ENCODE measurements around the gene PPP2R2B.

The PPP2R2B gene

GRCh38 chr5:146888351-146888978, 9.9 kb upstream of the PPP2R2B start:
- no peak for DNase-seq (ENCODE audit: low read depth in 2 of 2, low spot score in 1 of 2)

- DNase-seq (ENCODE audit: low read depth in 2 of 2, low spot score in 1 of 2), result no peak
Observed at GRCh38 chr5:146884066-146884626, 5.6 kb upstream of the PPP2R2B start.

- DNase-seq (ENCODE audit: low read depth in 2 of 2, low spot score in 1 of 2), result no peak
Observed at GRCh38 chr5:146883511-146883910, 5.0 kb upstream of the PPP2R2B start.

- no peak for DNase-seq (ENCODE audit: low read depth in 2 of 2, low spot score in 1 of 2)
Observed at GRCh38 chr5:146880966-146881365, 2.4 kb upstream of the PPP2R2B start.

GRCh38 chr5:146877783-146878475, 628 bp downstream of the PPP2R2B start:
- DNase-seq (ENCODE audit: low read depth in 2 of 2, low spot score in 1 of 2), result no peak

GRCh38 chr5:146877178-146877681, 1.3 kb downstream of the PPP2R2B start:
- DNase-seq (ENCODE audit: low read depth in 2 of 2, low spot score in 1 of 2), result no peak

- no peak for DNase-seq (ENCODE audit: low read depth in 2 of 2, low spot score in 1 of 2)
Observed at GRCh38 chr5:146873186-146873917, 5.2 kb downstream of the PPP2R2B start.

- DNase-seq (ENCODE audit: low read depth in 2 of 2, low spot score in 1 of 2), result no peak
Observed at GRCh38 chr5:146872188-146872587, 6.4 kb downstream of the PPP2R2B start.

GRCh38 chr5:146867996-146868708, 10.4 kb downstream of the PPP2R2B start:
- DNase-seq (ENCODE audit: low read depth in 2 of 2, low spot score in 1 of 2), result no peak

GRCh38 chr5:146866263-146866662, 12.3 kb downstream of the PPP2R2B start:
- DNase-seq (ENCODE audit: low read depth in 2 of 2, low spot score in 1 of 2), result no peak

- no peak for DNase-seq (ENCODE audit: low read depth in 2 of 2, low spot score in 1 of 2)
Observed at GRCh38 chr5:146862641-146863040, 15.9 kb downstream of the PPP2R2B start.

- DNase-seq (ENCODE audit: low read depth in 2 of 2, low spot score in 1 of 2), result no peak
Observed at GRCh38 chr5:146860213-146860893, 18.2 kb downstream of the PPP2R2B start.

GRCh38 chr5:146852089-146852488, 26.5 kb downstream of the PPP2R2B start:
- DNase-seq (ENCODE audit: low read depth in 2 of 2, low spot score in 1 of 2), result no peak

- no peak for DNase-seq (ENCODE audit: low read depth in 2 of 2, low spot score in 1 of 2)
Observed at GRCh38 chr5:146851133-146851532, 27.4 kb downstream of the PPP2R2B start.

- DNase-seq (ENCODE audit: low read depth in 2 of 2, low spot score in 1 of 2), result no peak
Observed at GRCh38 chr5:146849694-146850303, 28.8 kb downstream of the PPP2R2B start.

- no peak for DNase-seq (ENCODE audit: low read depth in 2 of 2, low spot score in 1 of 2)
Observed at GRCh38 chr5:146848133-146848532, 30.4 kb downstream of the PPP2R2B start.

- no peak for DNase-seq (ENCODE audit: low read depth in 2 of 2, low spot score in 1 of 2)
Observed at GRCh38 chr5:146840016-146840415, 38.5 kb downstream of the PPP2R2B start.

- DNase-seq (ENCODE audit: low read depth in 2 of 2, low spot score in 1 of 2), result no peak
Observed at GRCh38 chr5:146836226-146836842, 42.2 kb downstream of the PPP2R2B start.

GRCh38 chr5:146832985-146833732, 45.4 kb downstream of the PPP2R2B start:
- no peak for DNase-seq (ENCODE audit: low read depth in 2 of 2, low spot score in 1 of 2)

Data from stimulated activated CD8-positive, alpha-beta memory T cell treated with anti-CD3 and anti-CD28 coated beads, Interleukin-4, amount 100 ng/mL, for 1 hour (primary cell).